SK-N-SH (cell line): ENCODE measurements around the gene ZNF296. TPM values are rescaled to one million over a fixed set of nuclear protein-coding genes. Genes with fewer than 3 reads are reported as not detected.

Experiments
- CTCF ChIA-PET: fragments of 300-600, 350-600 bp; formaldehyde crosslinking; extraction: SDS; loops from one replicate; lab custom pipeline; 2021; lab: Yijun Ruan, JAX
- POLR2A ChIA-PET: fragments of 350-600 bp; sonication (Branson Sonifier 250); formaldehyde crosslinking; extraction: SDS; loops from one replicate; lab custom pipeline; 2020; ENCODE audit warnings: antibody characterized with exemption, inconsistent platforms; lab: Yijun Ruan, JAX
- DNase-seq: peaks from one replicate; pipeline ENCODE4 v3.0.0; 2012
- H2AFZ ChIP-seq: fragments of 200-600 bp; sonication (generic); 2 replicates; pipeline ENCODE4 v1.8.1; 2016; ENCODE audit warnings: antibody characterized with exemption, mild to moderate bottlenecking, low read depth
- H3F3A ChIP-seq: fragments of 200-600 bp; sonication (generic); replicated peaks from 2 replicates; pipeline ENCODE3; 2016; ENCODE audit warnings: antibody characterized with exemption, mild to moderate bottlenecking; ENCODE audit not compliant: insufficient read depth
- H3K27ac ChIP-seq, 2 experiments: fragments of 200-500 bp in 1 of 2; fragments of 200-600 bp in 1 of 2; sonication (Bioruptor generic) in 1 of 2; sonication (generic), shearing (Covaris generic) in 1 of 2; 2 replicates each; pipeline versions ENCODE4 v1.5.1 to v1.6.1; 2014 to 2016; ENCODE audit warnings: low read depth in 2 of 2, inconsistent platforms in 1 of 2, low read length in 1 of 2, mild to moderate bottlenecking in 1 of 2, mixed read lengths in 1 of 2
- H3K27me3 ChIP-seq: fragments of 200-600 bp; sonication (generic), shearing (Covaris generic); 2 replicates; pipeline ENCODE4 v1.6.1; 2016; ENCODE audit warnings: mixed run types; ENCODE audit not compliant: insufficient read depth
- H3K36me3 ChIP-seq, 2 experiments: fragments of 200-500 bp in 1 of 2; fragments of 200-600 bp in 1 of 2; sonication (Bioruptor generic) in 1 of 2; sonication (generic) in 1 of 2; replicated peaks in 1 of 2; 2 replicates each; pipeline versions ENCODE3 to v1.5.1; 2014 to 2016; ENCODE audit warnings: low read length in 1 of 2, mild to moderate bottlenecking in 1 of 2; ENCODE audit not compliant: insufficient read depth in 2 of 2, control insufficient read depth in 1 of 2
- H3K4me1 ChIP-seq, 2 experiments: fragments of 200-500 bp in 1 of 2; fragments of 200-600 bp in 1 of 2; sonication (Bioruptor generic) in 1 of 2; sonication (generic), shearing (Covaris generic) in 1 of 2; 2 replicates each; pipeline versions ENCODE4 v1.5.1 to v1.6.1; 2014 to 2016; ENCODE audit warnings: low read depth in 1 of 2, low read length in 1 of 2, mixed run types in 1 of 2; ENCODE audit not compliant: insufficient read depth in 2 of 2, control insufficient read depth in 1 of 2
- H3K4me2 ChIP-seq: fragments of 200-600 bp; sonication (generic), shearing (Covaris generic); 2 replicates; pipeline ENCODE4 v1.6.1; 2017; ENCODE audit warnings: mixed run types
- H3K4me3 ChIP-seq, 2 experiments: fragments of 200-500 bp in 1 of 2; fragments of 200-600 bp in 1 of 2; sonication (Bioruptor generic) in 1 of 2; sonication (generic), shearing (Covaris generic) in 1 of 2; 2 replicates each; pipeline versions ENCODE4 v1.5.1 to v1.8.1; 2014 to 2016; ENCODE audit warnings: low read depth in 2 of 2, inconsistent platforms in 1 of 2, low read length in 1 of 2, mild to moderate bottlenecking in 1 of 2, mixed read lengths in 1 of 2, moderate library complexity in 1 of 2
- H3K79me2 ChIP-seq: fragments of 200-600 bp; sonication (generic); 2 replicates; pipeline ENCODE4 v1.8.1; 2017; ENCODE audit warnings: mild to moderate bottlenecking; ENCODE audit not compliant: insufficient read depth
- H3K9ac ChIP-seq: fragments of 200-600 bp; sonication (generic); 2 replicates; pipeline ENCODE4 v1.6.1; 2017; ENCODE audit warnings: mixed run types
- H3K9me2 ChIP-seq: fragments of 200-600 bp; sonication (generic); 2 replicates; pipeline ENCODE4 v1.6.1; 2017; ENCODE audit warnings: mixed run types
- H3K9me3 ChIP-seq: fragments of 200-600 bp; sonication (generic); 2 replicates; pipeline ENCODE4 v1.6.1; 2017; ENCODE audit warnings: mixed run types, mild to moderate bottlenecking, moderate library complexity
- H4K20me1 ChIP-seq: fragments of 200-600 bp; sonication (generic); 2 replicates; pipeline ENCODE4 v1.6.1; 2017; ENCODE audit warnings: mild to moderate bottlenecking, mixed run types; ENCODE audit not compliant: insufficient read depth
- CHD2 ChIP-seq: fragments of 150-350 bp; IDR thresholded peaks from 2 replicates; pipeline ENCODE4 v1.6.1; 2018; ENCODE audit warnings: low read length; ENCODE audit not compliant: partially characterized antibody
- ELF1 ChIP-seq: IDR thresholded peaks from 2 replicates; pipeline ENCODE4 v1.4.0; 2012
- EP300 ChIP-seq, 2 experiments: IDR thresholded peaks; 2 replicates each; pipeline versions ENCODE4 v1.4.0 to v1.6.1; 2012; ENCODE audit warnings: borderline replicate concordance in 1 of 2, low read depth in 1 of 2, low read length in 1 of 2
- EZH2phosphoT487 ChIP-seq: fragments of 200-600 bp; sonication (generic); IDR thresholded peaks from 2 replicates; pipeline ENCODE4 v1.6.1; 2017; ENCODE audit warnings: low read depth, mixed run types, mild to moderate bottlenecking, antibody characterized with exemption, moderate library complexity, borderline replicate concordance
- FOSL2 ChIP-seq: IDR thresholded peaks from 2 replicates; pipeline ENCODE4 v1.4.0; 2012; ENCODE audit warnings: low read depth, mild to moderate bottlenecking, moderate library complexity, borderline replicate concordance
- FOXJ3 ChIP-seq: sonication (generic); formaldehyde crosslinking; IDR thresholded peaks from 2 replicates; pipeline ENCODE4 v1.5.1; 2020; ENCODE audit warnings: mild to moderate bottlenecking, missing genetic modification reagents
- GATA2 ChIP-seq: sonication (generic); formaldehyde crosslinking; IDR thresholded peaks from 2 replicates; pipeline ENCODE4 v1.5.0; 2020; ENCODE audit warnings: mild to moderate bottlenecking, missing genetic modification reagents
- JUND ChIP-seq: IDR thresholded peaks from 2 replicates; pipeline ENCODE4 v1.4.0; 2012
- NRF1 ChIP-seq: IDR thresholded peaks from 2 replicates; pipeline ENCODE4 v1.6.1; 2012; ENCODE audit warnings: low read depth, mild to moderate bottlenecking, low read length
- POLR2AphosphoS5 ChIP-seq: IDR thresholded peaks from 2 replicates; pipeline ENCODE4 v1.6.1; 2012; ENCODE audit warnings: low read depth, low read length
- RCOR1 ChIP-seq: fragments of 150-350 bp; IDR thresholded peaks from 2 replicates; pipeline ENCODE4 v1.6.1; 2017; ENCODE audit warnings: antibody characterized with exemption, low read length
- REST ChIP-seq: IDR thresholded peaks from 2 replicates; pipeline ENCODE4 v1.6.1; 2012; ENCODE audit warnings: mild to moderate bottlenecking, low read depth, low read length, moderate library complexity
- RFX5 ChIP-seq: IDR thresholded peaks from 2 replicates; pipeline ENCODE4 v1.6.1; 2012; ENCODE audit warnings: mild to moderate bottlenecking, improper control_type of control experiment, low read length
- RXRA ChIP-seq: IDR thresholded peaks from 2 replicates; pipeline ENCODE4 v1.4.0; 2012; ENCODE audit warnings: low read depth, mild to moderate bottlenecking, borderline replicate concordance
- SMC3 ChIP-seq: IDR thresholded peaks from 2 replicates; pipeline ENCODE4 v1.6.1; 2012; ENCODE audit warnings: low read depth, low read length, improper control_type of control experiment
- TAF1 ChIP-seq: IDR thresholded peaks from 2 replicates; pipeline ENCODE4 v1.6.1; 2012; ENCODE audit warnings: low read depth, mild to moderate bottlenecking, low read length, moderate library complexity, borderline replicate concordance
- TEAD4 ChIP-seq: IDR thresholded peaks from 2 replicates; pipeline ENCODE4 v1.4.0; 2012; ENCODE audit warnings: mild to moderate bottlenecking, borderline replicate concordance; ENCODE audit not compliant: insufficient read depth
- USF1 ChIP-seq: IDR thresholded peaks from 2 replicates; pipeline ENCODE4 v1.4.0; 2012; ENCODE audit warnings: low read depth, borderline replicate concordance
- USF2 ChIP-seq: fragments of 150-350 bp; IDR thresholded peaks from 2 replicates; pipeline ENCODE4 v1.6.1; 2017; ENCODE audit warnings: antibody characterized with exemption, low read length, low read depth, borderline replicate concordance
- WGBS: methylation state at CpG from one replicate; pipeline ENCODE4 v1.1.6; 2017; ENCODE audit warnings: low lambda C conversion rate; 5-methylcytosine and 5-hydroxymethylcytosine counted together
- polyA plus RNA-seq, 3 experiments: library from polyadenylated mRNA; depleted of rRNA; stranded (reverse); fragments of >200 nt; gene quantifications; 2 replicates each; pipeline ENCODE4 v1.2.3, GENCODE V29; 2012
- TF ChIP-seq, protein P1 (sequence below): IDR thresholded peaks from 2 replicates; pipeline ENCODE4 v1.4.0; 2012; ENCODE audit warnings: low read depth, borderline replicate concordance

ZNF296 gene
- polyA plus RNA-seq, 1 of the 3 experiments (the other 2 are of a cell fraction): 0.21 TPM

GRCh38 chr19:45058622-45059159 is 17.6 kb downstream of the ZNF296 start:
- Histone ChIP-seq H4K20me1 (peaks cover 11% of the 10 kb centered on the region), H3K4me1 (no peaks in the 10 kb centered on the region), H3K9me3 (no peaks in the 10 kb centered on the region), H3K9ac (no peak overlapping the region), H3K27me3 (no peaks in the 10 kb centered on the region), H3K27ac (no peak overlapping the region), H3K9me2 (no peaks in the 10 kb centered on the region), H3K36me3 (peaks cover 44 to 72% of the 10 kb centered on the region in 2 experiments), H3K79me2 (peaks cover 23% of the 10 kb centered on the region; the same call in 1 of the 2 replicates), H3K4me3 (no peak overlapping the region)
- no peak for DNase-seq
- 96% methylated on average over 14 of the region's 14 CpGs for WGBS
- CTCF ChIA-PET: interaction anchor here (0.6 to 3.2 kb wide), 32 partner anchors 8 to 201 kb away, joined by 3 to 43 read pairs (median 4); partner anchors contain the start of genes CLASRP, GEMIN7, PPP1R37 and RELB
- POLR2A ChIA-PET: interaction anchor here (1.1 to 1.2 kb wide), 2 partner anchors 10 to 20 kb away, joined by 3 read pairs; partner anchors contain the start of gene CLASRP
- TF ChIP-seq TEAD4: no peak
- TF ChIP-seq REST: no peak
- TF ChIP-seq ELF1: no peak
- no peak for TF ChIP-seq NRF1
- TF ChIP-seq TAF1: no peak
- TF ChIP-seq FOXJ3: no peak
- no peak for TF ChIP-seq USF2
- TF ChIP-seq GATA2 (CRISPR knock-in tag): no peak
- no peak for TF ChIP-seq RXRA
- no peak for TF ChIP-seq EP300 (IDR thresholded peaks at IDR 0.05; ENCODE audit: borderline replicate concordance in 1 of 2, low read depth in 1 of 2, low read length in 1 of 2)
- TF ChIP-seq RCOR1: no peak
- TF ChIP-seq, protein P1, sequence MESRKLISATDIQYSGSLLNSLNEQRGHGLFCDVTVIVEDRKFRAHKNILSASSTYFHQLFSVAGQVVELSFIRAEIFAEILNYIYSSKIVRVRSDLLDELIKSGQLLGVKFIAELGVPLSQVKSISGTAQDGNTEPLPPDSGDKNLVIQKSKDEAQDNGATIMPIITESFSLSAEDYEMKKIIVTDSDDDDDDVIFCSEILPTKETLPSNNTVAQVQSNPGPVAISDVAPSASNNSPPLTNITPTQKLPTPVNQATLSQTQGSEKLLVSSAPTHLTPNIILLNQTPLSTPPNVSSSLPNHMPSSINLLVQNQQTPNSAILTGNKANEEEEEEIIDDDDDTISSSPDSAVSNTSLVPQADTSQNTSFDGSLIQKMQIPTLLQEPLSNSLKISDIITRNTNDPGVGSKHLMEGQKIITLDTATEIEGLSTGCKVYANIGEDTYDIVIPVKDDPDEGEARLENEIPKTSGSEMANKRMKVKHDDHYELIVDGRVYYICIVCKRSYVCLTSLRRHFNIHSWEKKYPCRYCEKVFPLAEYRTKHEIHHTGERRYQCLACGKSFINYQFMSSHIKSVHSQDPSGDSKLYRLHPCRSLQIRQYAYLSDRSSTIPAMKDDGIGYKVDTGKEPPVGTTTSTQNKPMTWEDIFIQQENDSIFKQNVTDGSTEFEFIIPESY: no peak
- TF ChIP-seq CHD2: no peak
- TF ChIP-seq USF1: no peak
- TF ChIP-seq JUND: no peak
- no peak for TF ChIP-seq RFX5
- TF ChIP-seq SMC3: no peak
- no peak for TF ChIP-seq EZH2phosphoT487
- no peak for TF ChIP-seq FOSL2
- TF ChIP-seq POLR2AphosphoS5: no peak
- TF ChIP-seq, all 33 proteins: peak for 0
- no peak overlapping the region for H3K4me2 ChIP-seq
- H3F3A ChIP-seq: peaks cover 2% of the 10 kb centered on the region
- no peak overlapping the region for H2AFZ ChIP-seq
